NCI-H526 treated with DMSO at 0.1 percent for 48 hours (cell line): ENCODE data around the gene LRRC37A3.
"Not testable (repeated sequence)": the region's sequence is repeated elsewhere in the genome, so short reads cannot be mapped to it uniquely, and the experiment has no call there.

ENCODE experiments used
- DNase-seq: peaks from one replicate; lab custom pipeline; 2025; lab: John Stamatoyannopoulos, UW

LRRC37A3 gene

GRCh38 chr17:64926430-64926829 is 7.2 kb upstream of the LRRC37A3 start:
- DNase-seq = not testable (repeated sequence)

GRCh38 chr17:64925244-64925643 is 6.0 kb upstream of the LRRC37A3 start:
- DNase-seq = not testable (repeated sequence)

GRCh38 chr17:64923051-64923568 is 3.8 kb upstream of the LRRC37A3 start:
- DNase-seq = not testable (repeated sequence)

GRCh38 chr17:64920419-64921172 is 1.3 kb upstream of the LRRC37A3 start:
- DNase-seq = no peak

- peak; percentile 14 for DNase-seq
Observed at GRCh38 chr17:64920026-64920418, 744 bp upstream of the LRRC37A3 start.

- peak; percentile 10 for DNase-seq
Observed at GRCh38 chr17:64918842-64919288, 413 bp downstream of the LRRC37A3 start.

- DNase-seq = not testable (repeated sequence)
Observed at GRCh38 chr17:64917540-64917939, 1.7 kb downstream of the LRRC37A3 start.

- not testable (repeated sequence) for DNase-seq
Observed at GRCh38 chr17:64915244-64915643, 4.0 kb downstream of the LRRC37A3 start.

GRCh38 chr17:64910191-64910514 is 9.1 kb downstream of the LRRC37A3 start:
- not testable (repeated sequence) for DNase-seq

- not testable (repeated sequence) for DNase-seq
Observed at GRCh38 chr17:64909511-64910190, 9.6 kb downstream of the LRRC37A3 start.

GRCh38 chr17:64904069-64904468 is 15.2 kb downstream of the LRRC37A3 start:
- DNase-seq = not testable (repeated sequence)

GRCh38 chr17:64897136-64897535 is 22.1 kb downstream of the LRRC37A3 start:
- DNase-seq = not testable (repeated sequence)

- DNase-seq = not testable (repeated sequence)
Observed at GRCh38 chr17:64874210-64874609, 45.1 kb downstream of the LRRC37A3 start.

- DNase-seq = not testable (repeated sequence)
Observed at GRCh38 chr17:64847504-64848466, 71.5 kb downstream of the LRRC37A3 start.

- not testable (repeated sequence) for DNase-seq
Observed at GRCh38 chr17:64846892-64847291, 72.4 kb downstream of the LRRC37A3 start.

GRCh38 chr17:64843918-64844317 is 75.4 kb downstream of the LRRC37A3 start:
- DNase-seq = not testable (repeated sequence)

GRCh38 chr17:64842900-64843299 is 76.4 kb downstream of the LRRC37A3 start:
- DNase-seq = not testable (repeated sequence)

- DNase-seq = not testable (repeated sequence)
Observed at GRCh38 chr17:64840960-64841359, 78.3 kb downstream of the LRRC37A3 start.

- DNase-seq = not testable (repeated sequence)
Observed at GRCh38 chr17:64838513-64838912, 80.8 kb downstream of the LRRC37A3 start.

- peak; percentile 7 for DNase-seq
Observed at GRCh38 chr17:64837018-64837761, 82.1 kb downstream of the LRRC37A3 start.

GRCh38 chr17:64836623-64837017 is 82.7 kb downstream of the LRRC37A3 start:
- DNase-seq = not testable (repeated sequence)
